Sigmoid colon (tissue), 4 donors: ENCODE results near the gene KAZN.

Source experiments
- POLR2A ChIP-seq, 2 donors: fragments of 450-650 bp; IDR thresholded peaks; one replicate each; pipeline ENCODE4 v1.6.1; 2016; ENCODE audit warnings: antibody characterized with exemption in 2 of 2, mild to moderate bottlenecking in 2 of 2, moderate library complexity in 2 of 2
- POLR2AphosphoS5 ChIP-seq, 4 donors: sonication (generic); formaldehyde crosslinking; IDR thresholded peaks; one replicate each; pipeline ENCODE4 v1.6.1; 2017; ENCODE audit warnings: antibody characterized with exemption in 4 of 4
- TF ChIP-seq, protein P1 (sequence below), 4 experiments: fragments of 450-650 bp in 3 of 4; fragments of 200-600 bp in 1 of 4; IDR thresholded peaks; one replicate each; pipeline ENCODE4 v1.5.1; 2016 to 2019; ENCODE audit warnings: antibody characterized with exemption in 4 of 4, mild to moderate bottlenecking in 3 of 4, moderate library complexity in 2 of 4

DNA sequence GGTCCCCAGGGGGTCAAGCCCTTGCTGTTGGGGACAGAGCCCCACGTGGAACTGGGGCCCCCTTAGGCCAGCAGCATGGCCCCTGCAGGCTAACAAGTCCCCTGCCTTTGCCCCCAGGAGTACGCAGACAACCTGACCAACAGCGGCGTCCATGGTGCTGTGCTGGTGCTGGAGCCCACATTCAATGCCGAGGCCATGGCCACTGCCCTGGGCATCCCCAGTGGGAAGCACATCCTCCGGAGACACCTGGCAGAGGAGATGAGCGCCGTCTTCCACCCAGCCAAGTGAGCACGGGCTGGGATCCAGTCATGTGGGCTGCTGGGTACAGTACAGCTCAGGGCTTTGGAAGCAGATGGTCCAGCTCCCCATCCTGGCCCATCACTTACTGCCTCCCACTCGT lies 505.4 kb downstream of the KAZN start:
- TF ChIP-seq, protein P1, sequence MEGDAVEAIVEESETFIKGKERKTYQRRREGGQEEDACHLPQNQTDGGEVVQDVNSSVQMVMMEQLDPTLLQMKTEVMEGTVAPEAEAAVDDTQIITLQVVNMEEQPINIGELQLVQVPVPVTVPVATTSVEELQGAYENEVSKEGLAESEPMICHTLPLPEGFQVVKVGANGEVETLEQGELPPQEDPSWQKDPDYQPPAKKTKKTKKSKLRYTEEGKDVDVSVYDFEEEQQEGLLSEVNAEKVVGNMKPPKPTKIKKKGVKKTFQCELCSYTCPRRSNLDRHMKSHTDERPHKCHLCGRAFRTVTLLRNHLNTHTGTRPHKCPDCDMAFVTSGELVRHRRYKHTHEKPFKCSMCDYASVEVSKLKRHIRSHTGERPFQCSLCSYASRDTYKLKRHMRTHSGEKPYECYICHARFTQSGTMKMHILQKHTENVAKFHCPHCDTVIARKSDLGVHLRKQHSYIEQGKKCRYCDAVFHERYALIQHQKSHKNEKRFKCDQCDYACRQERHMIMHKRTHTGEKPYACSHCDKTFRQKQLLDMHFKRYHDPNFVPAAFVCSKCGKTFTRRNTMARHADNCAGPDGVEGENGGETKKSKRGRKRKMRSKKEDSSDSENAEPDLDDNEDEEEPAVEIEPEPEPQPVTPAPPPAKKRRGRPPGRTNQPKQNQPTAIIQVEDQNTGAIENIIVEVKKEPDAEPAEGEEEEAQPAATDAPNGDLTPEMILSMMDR (IDR thresholded peaks at IDR 0.05): no peak
- TF ChIP-seq POLR2AphosphoS5 (IDR thresholded peaks at IDR 0.05) (no peak), POLR2A (IDR thresholded peaks at IDR 0.05) (no peak)
